Thyroid gland (tissue), 4 donors: ENCODE measurements around the gene ZDHHC8.

Experiments
- POLR2A ChIP-seq, 2 donors: fragments of 450-650 bp; IDR thresholded peaks; one replicate each; pipeline ENCODE4 v1.6.1; 2017; ENCODE audit warnings: antibody characterized with exemption in 2 of 2, mild to moderate bottlenecking in 2 of 2, moderate library complexity in 1 of 2
- TF ChIP-seq, protein P1 (sequence below), 6 experiments: fragments of 200-600 bp in 3 of 6; fragments of 450-650 bp in 3 of 6; sonication (generic) in 3 of 6; IDR thresholded peaks; one replicate each; pipeline ENCODE4 v1.5.1; 2016 to 2019; ENCODE audit warnings: antibody characterized with exemption in 6 of 6, mild to moderate bottlenecking in 2 of 6, inconsistent platforms in 1 of 6, moderate library complexity in 1 of 6

GRCh38 chr22:20188567-20188877 is 56.9 kb downstream of the ZDHHC8 start:
- TF ChIP-seq, protein P1, sequence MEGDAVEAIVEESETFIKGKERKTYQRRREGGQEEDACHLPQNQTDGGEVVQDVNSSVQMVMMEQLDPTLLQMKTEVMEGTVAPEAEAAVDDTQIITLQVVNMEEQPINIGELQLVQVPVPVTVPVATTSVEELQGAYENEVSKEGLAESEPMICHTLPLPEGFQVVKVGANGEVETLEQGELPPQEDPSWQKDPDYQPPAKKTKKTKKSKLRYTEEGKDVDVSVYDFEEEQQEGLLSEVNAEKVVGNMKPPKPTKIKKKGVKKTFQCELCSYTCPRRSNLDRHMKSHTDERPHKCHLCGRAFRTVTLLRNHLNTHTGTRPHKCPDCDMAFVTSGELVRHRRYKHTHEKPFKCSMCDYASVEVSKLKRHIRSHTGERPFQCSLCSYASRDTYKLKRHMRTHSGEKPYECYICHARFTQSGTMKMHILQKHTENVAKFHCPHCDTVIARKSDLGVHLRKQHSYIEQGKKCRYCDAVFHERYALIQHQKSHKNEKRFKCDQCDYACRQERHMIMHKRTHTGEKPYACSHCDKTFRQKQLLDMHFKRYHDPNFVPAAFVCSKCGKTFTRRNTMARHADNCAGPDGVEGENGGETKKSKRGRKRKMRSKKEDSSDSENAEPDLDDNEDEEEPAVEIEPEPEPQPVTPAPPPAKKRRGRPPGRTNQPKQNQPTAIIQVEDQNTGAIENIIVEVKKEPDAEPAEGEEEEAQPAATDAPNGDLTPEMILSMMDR (IDR thresholded peaks at IDR 0.05): no peak
- no peak for TF ChIP-seq POLR2A (IDR thresholded peaks at IDR 0.05)
